Osteoblast (primary cell): Measurements from ENCODE around the gene RNF6. TPM values are rescaled to one million over a fixed set of nuclear protein-coding genes. Genes with fewer than 3 reads are reported as not detected.

Experiments used
- DNase-seq: peaks from one replicate; pipeline ENCODE4 v3.0.0; 2011; ENCODE audit warnings: low spot score, mixed read lengths; ENCODE audit not compliant: insufficient read length; ENCODE audit errors: missing footprints
- H2AFZ ChIP-seq: 2 replicates; pipeline ENCODE4 v1.6.0; 2011; ENCODE audit warnings: mild to moderate bottlenecking, low read length
- H3K27ac ChIP-seq: 2 replicates; pipeline ENCODE4 v1.5.1; 2011; ENCODE audit warnings: mild to moderate bottlenecking, low read depth, low read length, moderate library complexity
- H3K27me3 ChIP-seq: 2 replicates; pipeline ENCODE4 v1.6.0; 2012; ENCODE audit warnings: mild to moderate bottlenecking, control low read depth, inconsistent platforms, low read length, moderate library complexity; ENCODE audit not compliant: insufficient read depth
- H3K36me3 ChIP-seq: 2 replicates; pipeline ENCODE4 v1.5.1; 2011; ENCODE audit warnings: mild to moderate bottlenecking, low read length, control low read depth, moderate library complexity; ENCODE audit not compliant: insufficient read depth
- H3K4me1 ChIP-seq: 2 replicates; pipeline ENCODE4 v1.5.1; 2011; ENCODE audit warnings: mild to moderate bottlenecking, low read length, control low read depth, moderate library complexity; ENCODE audit not compliant: insufficient read depth
- H3K4me2 ChIP-seq: 2 replicates; pipeline ENCODE4 v1.6.0; 2011; ENCODE audit warnings: mild to moderate bottlenecking, low read length; ENCODE audit not compliant: insufficient read depth
- H3K4me3 ChIP-seq: fragments of 200-600 bp; sonication (generic); 3 replicates; pipeline ENCODE4 v1.5.1; 2012; ENCODE audit warnings: mild to moderate bottlenecking, low read length, inconsistent platforms; ENCODE audit not compliant: insufficient read depth
- H3K79me2 ChIP-seq: 2 replicates; pipeline ENCODE4 v1.6.0; 2012; ENCODE audit warnings: mild to moderate bottlenecking, low read length, control low read depth, inconsistent platforms; ENCODE audit not compliant: insufficient read depth
- H3K9me3 ChIP-seq: 2 replicates; pipeline ENCODE4 v1.5.1; 2011; ENCODE audit warnings: low read depth, low read length, control low read depth
- H4K20me1 ChIP-seq: 2 replicates; pipeline ENCODE4 v1.6.0; 2012; ENCODE audit warnings: mild to moderate bottlenecking, low read length, control low read depth; ENCODE audit not compliant: insufficient read depth
- total RNA-seq: library from RNA; depleted of rRNA; stranded (reverse); fragments of >200 nt; gene quantifications from 2 replicates; pipeline ENCODE4 v1.2.3, GENCODE V29; 2012
- TF ChIP-seq, protein P1 (sequence below): IDR thresholded peaks from 2 replicates; pipeline ENCODE4 v1.5.1; 2011; ENCODE audit warnings: mild to moderate bottlenecking, low read depth, low read length, moderate library complexity; ENCODE audit errors: extremely low read depth

Gene RNF6
- total RNA-seq, 1 donor, result 52.5 TPM

DNA sequence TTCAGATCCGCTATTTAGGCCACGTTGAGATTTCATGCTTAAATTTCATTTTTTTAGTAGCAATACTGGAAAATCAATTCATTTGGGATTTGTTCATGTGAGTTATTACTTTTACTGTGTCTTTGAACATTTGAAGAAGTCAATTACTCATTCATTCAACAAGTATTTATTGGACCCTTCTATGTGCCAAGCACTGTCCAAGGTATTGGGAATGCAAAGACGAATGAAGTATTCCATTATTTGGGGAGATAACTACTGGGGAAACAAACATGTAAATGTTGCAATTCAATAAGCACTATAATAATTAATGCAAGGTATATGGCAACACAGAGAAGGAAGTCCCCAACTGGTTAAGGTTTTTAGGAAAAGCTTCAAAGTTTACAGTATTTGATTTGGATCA, 37.5 kb upstream of the RNF6 start:
- no peaks in the 10 kb centered on the region for H3K9me3 ChIP-seq
- H3K4me3 ChIP-seq, result no peak overlapping the region
- no peak overlapping the region for H2AFZ ChIP-seq
- H3K4me2 ChIP-seq, result no peak overlapping the region
- TF ChIP-seq, protein P1, sequence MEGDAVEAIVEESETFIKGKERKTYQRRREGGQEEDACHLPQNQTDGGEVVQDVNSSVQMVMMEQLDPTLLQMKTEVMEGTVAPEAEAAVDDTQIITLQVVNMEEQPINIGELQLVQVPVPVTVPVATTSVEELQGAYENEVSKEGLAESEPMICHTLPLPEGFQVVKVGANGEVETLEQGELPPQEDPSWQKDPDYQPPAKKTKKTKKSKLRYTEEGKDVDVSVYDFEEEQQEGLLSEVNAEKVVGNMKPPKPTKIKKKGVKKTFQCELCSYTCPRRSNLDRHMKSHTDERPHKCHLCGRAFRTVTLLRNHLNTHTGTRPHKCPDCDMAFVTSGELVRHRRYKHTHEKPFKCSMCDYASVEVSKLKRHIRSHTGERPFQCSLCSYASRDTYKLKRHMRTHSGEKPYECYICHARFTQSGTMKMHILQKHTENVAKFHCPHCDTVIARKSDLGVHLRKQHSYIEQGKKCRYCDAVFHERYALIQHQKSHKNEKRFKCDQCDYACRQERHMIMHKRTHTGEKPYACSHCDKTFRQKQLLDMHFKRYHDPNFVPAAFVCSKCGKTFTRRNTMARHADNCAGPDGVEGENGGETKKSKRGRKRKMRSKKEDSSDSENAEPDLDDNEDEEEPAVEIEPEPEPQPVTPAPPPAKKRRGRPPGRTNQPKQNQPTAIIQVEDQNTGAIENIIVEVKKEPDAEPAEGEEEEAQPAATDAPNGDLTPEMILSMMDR, result no peak
- peaks cover 96% of the 10 kb centered on the region for H3K79me2 ChIP-seq
- H4K20me1 ChIP-seq, result peaks cover 52% of the 10 kb centered on the region
- DNase-seq, result no peak
- peaks cover 5% of the 10 kb centered on the region for H3K4me1 ChIP-seq
- H3K36me3 ChIP-seq, result no peaks in the 10 kb centered on the region
- no peak overlapping the region for H3K27ac ChIP-seq
- H3K27me3 ChIP-seq, result no peaks in the 10 kb centered on the region

DNA sequence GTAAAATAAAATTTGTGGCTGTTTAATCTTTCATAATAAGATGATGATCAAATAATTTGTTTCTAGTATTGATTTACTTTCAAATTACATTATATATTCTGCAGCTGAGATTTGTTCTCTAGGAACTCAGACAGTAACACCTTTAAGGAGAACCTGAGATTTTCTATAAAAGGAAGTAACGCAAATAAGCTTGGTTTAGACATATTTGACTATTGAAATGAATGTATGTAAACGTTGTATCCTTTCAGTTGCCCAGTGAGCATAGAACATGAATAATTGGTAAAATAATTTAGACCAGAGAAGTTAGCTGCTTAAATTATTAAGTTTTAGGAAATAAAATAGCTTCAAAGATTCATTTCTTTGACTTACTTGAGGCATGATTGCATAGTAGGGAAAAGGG, 34.9 kb upstream of the RNF6 start:
- Histone ChIP-seq H3K27ac (no peak overlapping the region), H3K27me3 (no peaks in the 10 kb centered on the region), H3K4me3 (no peak overlapping the region), H3K9me3 (no peaks in the 10 kb centered on the region), H3K79me2 (peaks cover 75% of the 10 kb centered on the region), H3K4me1 (peaks cover 8% of the 10 kb centered on the region), H4K20me1 (peaks cover 44% of the 10 kb centered on the region), H3K4me2 (no peak overlapping the region), H2AFZ (no peak overlapping the region), H3K36me3 (no peaks in the 10 kb centered on the region)
- no peak for DNase-seq
- TF ChIP-seq, protein P1, result no peak

DNA sequence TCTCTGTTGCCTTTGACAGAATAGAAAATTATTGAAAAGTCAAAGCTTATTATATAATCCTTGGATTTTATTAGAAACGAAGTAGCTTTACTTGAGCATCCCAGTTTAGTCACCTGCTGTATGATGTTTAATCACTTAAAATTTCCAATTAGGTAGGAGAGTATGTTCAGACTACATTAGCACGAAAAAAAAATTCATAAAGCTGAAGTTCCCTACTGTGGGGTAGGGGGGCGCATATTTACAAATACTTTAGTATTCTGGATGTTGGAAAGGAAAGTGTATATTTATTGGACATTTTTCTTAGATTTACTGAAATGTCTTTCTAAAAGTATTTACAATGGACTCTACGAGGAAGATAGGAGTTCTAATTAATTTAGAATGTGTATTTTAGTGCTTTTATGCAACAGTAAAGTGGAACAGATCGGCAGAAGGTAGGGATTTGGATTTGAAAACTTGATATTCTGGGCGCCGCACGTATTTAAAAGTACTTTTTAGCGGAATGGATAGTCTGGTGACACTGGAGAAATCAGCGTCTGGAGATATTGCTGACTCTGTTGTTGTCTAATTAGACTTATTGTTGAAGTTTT, 33.7 kb upstream of the RNF6 start:
- no peaks in the 10 kb centered on the region for H3K27me3 ChIP-seq
- DNase-seq, result no peak
- peaks cover 62% of the 10 kb centered on the region for H3K79me2 ChIP-seq
- TF ChIP-seq, protein P1, result peak; percentile 30
- H3K36me3 ChIP-seq, result no peaks in the 10 kb centered on the region
- peak overlapping the region; percentile 97 for H3K4me2 ChIP-seq
- H3K9me3 ChIP-seq, result no peaks in the 10 kb centered on the region
- no peak overlapping the region for H3K27ac ChIP-seq
- no peak overlapping the region for H2AFZ ChIP-seq
- peaks cover 39% of the 10 kb centered on the region for H4K20me1 ChIP-seq
- peaks cover 8% of the 10 kb centered on the region for H3K4me1 ChIP-seq
- peak overlapping the region; percentile 98 for H3K4me3 ChIP-seq

DNA sequence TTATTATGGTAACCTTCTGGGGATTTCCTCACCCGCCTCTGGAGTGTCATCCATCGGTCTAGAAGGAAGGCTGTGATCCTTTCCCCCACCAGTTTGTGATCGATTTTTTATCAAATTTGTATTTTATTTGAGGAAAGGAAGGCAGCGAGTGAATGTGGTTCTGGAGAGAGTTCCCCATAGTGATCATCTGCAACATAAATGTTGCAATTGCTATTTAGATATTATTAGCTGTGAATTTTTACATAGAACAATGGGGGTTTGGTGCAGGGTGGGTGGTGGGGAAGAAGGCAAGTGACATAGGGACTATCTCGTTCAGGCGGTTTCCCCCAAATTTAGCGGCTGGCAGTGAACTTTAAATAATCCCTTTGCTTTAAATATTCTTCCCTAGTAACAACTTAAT, 33.0 kb upstream of the RNF6 start:
- Histone ChIP-seq H3K4me2 (peak overlapping the region; percentile 97), H3K36me3 (no peaks in the 10 kb centered on the region), H3K4me1 (peaks cover 8% of the 10 kb centered on the region), H4K20me1 (peaks cover 37% of the 10 kb centered on the region), H3K9me3 (no peaks in the 10 kb centered on the region), H3K27ac (peak overlapping the region; percentile 60), H3K79me2 (peaks cover 56% of the 10 kb centered on the region), H2AFZ (peak overlapping the region; percentile 77), H3K4me3 (peak overlapping the region; percentile 98), H3K27me3 (no peaks in the 10 kb centered on the region)
- TF ChIP-seq, protein P1, result no peak
- DNase-seq, result no peak
